ENCODE measurements around the gene PVALEF. TPM values are rescaled to one million over a fixed set of nuclear protein-coding genes. Genes with fewer than 3 reads are reported as not detected.

PVALEF gene
- total and polyA plus RNA-seq, 11 donors = not detected

DNA sequence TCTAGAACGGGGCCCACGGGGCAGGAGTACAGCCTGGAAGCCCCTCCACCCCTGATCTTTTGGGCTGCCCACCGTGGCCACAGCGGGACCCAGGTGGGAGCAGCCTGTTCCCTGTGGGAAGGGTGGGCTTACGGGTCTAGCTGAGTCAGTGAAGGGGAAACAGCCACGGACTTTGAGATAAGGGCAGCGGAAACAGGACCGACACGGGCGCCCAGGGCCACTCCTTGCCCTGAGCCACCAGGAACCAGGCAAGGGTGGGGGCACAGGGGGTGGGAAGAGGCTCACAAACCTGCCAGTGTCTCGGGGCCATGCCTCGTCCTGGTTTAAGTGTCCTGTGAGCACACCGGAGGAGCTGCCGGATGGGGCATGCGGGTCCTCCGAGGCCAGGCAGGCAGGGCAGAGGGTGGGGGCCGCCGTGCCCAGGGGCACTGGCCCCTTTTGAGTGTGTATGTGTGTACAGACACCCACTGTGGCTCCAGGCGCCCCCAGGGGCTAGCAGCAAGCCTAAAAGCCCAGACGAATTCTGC is 47.6 kb upstream of the PVALEF start:
- H3K27ac ChIP-seq = no peak overlapping the region

GRCh38 chr17:81118308-81119221 is 46.7 kb upstream of the PVALEF start:
- Histone ChIP-seq H3K27me3 (peaks cover 0 to 39% (median 0%) of the 10 kb centered on the region in 9 donors), H3K27ac (no peak overlapping the region), H3K36me3 (peaks cover 0 to 4% (median 0%) of the 10 kb centered on the region in 9 donors), H3K9me3 (no peaks in the 10 kb centered on the region), H3K4me3 (peak overlapping the region in 3 of 12 donors; percentile 43 to 55 (median 49)), H3K4me1 (peaks cover 0 to 18% (median 3%) of the 10 kb centered on the region in 12 donors)
- TF ChIP-seq POLR2A (IDR thresholded peaks at IDR 0.05) (no peak), CTCF (IDR thresholded peaks at IDR 0.05) (no peak)
- 62 to 81% (median 66%) methylated on average over 23 to 24 of the region's 24 CpGs for WGBS, 4 donors
- intact Hi-C loops (cut with DNase I) = no loop called here
- DNase-seq = no peak
- no peak for ATAC-seq

More for the DNA sequence above, 47.6 kb upstream of the PVALEF start:
- ATAC-seq = no peak
- WGBS, 4 donors = 75 to 85% (median 81%) methylated on average over 16 to 20 of the region's 20 CpGs
- no peak for DNase-seq
- peaks cover 0 to 5% (median 0%) of the 10 kb centered on the region in 9 donors for H3K36me3 ChIP-seq
- H3K27me3 ChIP-seq = peaks cover 0 to 33% (median 0%) of the 10 kb centered on the region in 9 donors
- intact Hi-C loops (cut with DNase I) = no loop called here
- no peak overlapping the region for H3K4me3 ChIP-seq
- peaks cover 0 to 18% (median 3%) of the 10 kb centered on the region in 12 donors for H3K4me1 ChIP-seq
- TF ChIP-seq CTCF (IDR thresholded peaks at IDR 0.05) (no peak), POLR2A (IDR thresholded peaks at IDR 0.05) (no peak)
- H3K9me3 ChIP-seq = no peaks in the 10 kb centered on the region

- Histone ChIP-seq H3K36me3 (peaks cover 0 to 4% (median 0%) of the 10 kb centered on the region in 9 donors), H3K4me3 (peak overlapping the region in 10 of 12 donors; percentile 16 to 55 (median 32)), H3K27ac (no peak overlapping the region), H3K4me1 (peaks cover 0 to 18% (median 3%) of the 10 kb centered on the region in 12 donors), H3K9me3 (no peaks in the 10 kb centered on the region), H3K27me3 (peaks cover 0 to 39% (median 0%) of the 10 kb centered on the region in 9 donors)
- peak; percentile 48 to 87 (median 71) for DNase-seq
- intact Hi-C loops (cut with DNase I) = no loop called here
- ATAC-seq = peak in 3 of 4 donors; percentile 53 to 60 (median 55)
- TF ChIP-seq POLR2A (IDR thresholded peaks at IDR 0.05) = no peak
- TF ChIP-seq CTCF (IDR thresholded peaks at IDR 0.05) = peak in 2 of 12 donors; percentile 8 to 30
- 15 to 40% (median 23%) methylated on average over 32 to 89 of the region's 89 CpGs for WGBS, 4 donors
Measured at GRCh38 chr17:81119223-81120148, 45.8 kb upstream of the PVALEF start.

Data from heart left ventricle (tissue), 16 donors.